WERI-Rb-1 (cell line): ENCODE measurements around the gene CDK16.

ENCODE experiments used
- DNase-seq: peaks from one replicate; pipeline ENCODE4 v3.0.0-alpha.2; 2020
- H3K27ac ChIP-seq: fragments of 250-450 bp; sonication (Bioruptor Pico); 2 replicates; pipeline ENCODE4 v1.5.1; 2020; ENCODE audit warnings: mild to moderate bottlenecking, moderate library complexity
- H3K27me3 ChIP-seq: fragments of 250-450 bp; sonication (Bioruptor Pico); 2 replicates; pipeline ENCODE4 v1.5.1; 2021; ENCODE audit warnings: mild to moderate bottlenecking, low read depth, moderate library complexity; ENCODE audit not compliant: insufficient read depth, severe bottlenecking
- H3K36me3 ChIP-seq: fragments of 250-450 bp; sonication (Bioruptor Pico); 2 replicates; pipeline ENCODE4 v1.5.1; 2020; ENCODE audit warnings: mild to moderate bottlenecking, moderate library complexity
- H3K4me3 ChIP-seq: 2 replicates; pipeline ENCODE4 v1.5.1; 2011; ENCODE audit warnings: low read depth, mild to moderate bottlenecking, control low read depth, low read length
- H3K9me3 ChIP-seq: fragments of 250-450 bp; sonication (Bioruptor Pico); 2 replicates; pipeline ENCODE4 v1.5.1; 2021; ENCODE audit warnings: mild to moderate bottlenecking, moderate library complexity; ENCODE audit not compliant: severe bottlenecking
- CTCF ChIP-seq: IDR thresholded peaks from 2 replicates; pipeline ENCODE4 v1.5.1; 2011; ENCODE audit warnings: low read depth, mild to moderate bottlenecking, control low read depth, inconsistent platforms, low read length

The CDK16 gene

GRCh38 chrX:47176101-47176740, 42.3 kb upstream of the CDK16 start:
- Histone ChIP-seq H3K36me3 (peaks cover 30% of the 10 kb centered on the region), H3K9me3 (no peaks in the 10 kb centered on the region)
- no peak for TF ChIP-seq CTCF

GRCh38 chrX:47177079-47177478, 41.4 kb upstream of the CDK16 start:
- Histone ChIP-seq H3K27ac (no peak overlapping the region), H3K4me3 (no peak overlapping the region), H3K27me3 (peaks cover 18% of the 10 kb centered on the region), H3K9me3 (no peaks in the 10 kb centered on the region), H3K36me3 (peaks cover 35% of the 10 kb centered on the region)
- no peak for TF ChIP-seq CTCF
- no peak for DNase-seq

More at GRCh38 chrX:47176101-47176740, 42.3 kb upstream of the CDK16 start:
- Histone ChIP-seq H3K4me3 (no peak overlapping the region), H3K27ac (no peak overlapping the region), H3K27me3 (peaks cover 14% of the 10 kb centered on the region)
- no peak for DNase-seq

GRCh38 chrX:47178337-47178736, 40.1 kb upstream of the CDK16 start:
- DNase-seq: no peak
- no peak for TF ChIP-seq CTCF
- Histone ChIP-seq H3K36me3 (peaks cover 34% of the 10 kb centered on the region), H3K9me3 (no peaks in the 10 kb centered on the region), H3K4me3 (no peak overlapping the region), H3K27ac (no peak overlapping the region), H3K27me3 (peaks cover 18% of the 10 kb centered on the region)

GRCh38 chrX:47179221-47179927, 39.1 kb upstream of the CDK16 start:
- no peak overlapping the region for H3K4me3 ChIP-seq
- DNase-seq: no peak
- no peak overlapping the region for H3K27ac ChIP-seq
- peaks cover 40% of the 10 kb centered on the region for H3K36me3 ChIP-seq
- peaks cover 21% of the 10 kb centered on the region for H3K27me3 ChIP-seq
- TF ChIP-seq CTCF: no peak
- no peaks in the 10 kb centered on the region for H3K9me3 ChIP-seq

- Histone ChIP-seq H3K36me3 (peaks cover 44% of the 10 kb centered on the region), H3K9me3 (no peaks in the 10 kb centered on the region), H3K27ac (no peak overlapping the region), H3K27me3 (peaks cover 26% of the 10 kb centered on the region), H3K4me3 (no peak overlapping the region)
- no peak for DNase-seq
- TF ChIP-seq CTCF: no peak
Observed at GRCh38 chrX:47179928-47180255, 38.6 kb upstream of the CDK16 start.
